Thoracic aorta (tissue), 2 donors: ENCODE data around the gene COA6. TPM values are rescaled to one million over a fixed set of nuclear protein-coding genes. Genes with fewer than 3 reads are reported as not detected.

ENCODE experiments used
- ATAC-seq: fragments of 150-250 bp; one replicate; pipeline ENCODE4 v1.8.0; 2017; ENCODE audit warnings: low read depth; ENCODE audit not compliant: insufficient number of reproducible peaks, low FRiP score
- DNase-seq: peaks from one replicate; pipeline ENCODE4 v3.0.0-alpha.2; 2020; ENCODE audit warnings: low spot score
- H3K27ac ChIP-seq, 2 donors: fragments of 200-600 bp; sonication (generic); 1 replicate in 1 of 2; 2 replicates in 1 of 2; pipeline ENCODE4 v1.5.1; 2016; ENCODE audit warnings: mild to moderate bottlenecking in 2 of 2, moderate library complexity in 2 of 2
- H3K27me3 ChIP-seq: fragments of 200-600 bp; sonication (generic); replicated peaks from 2 replicates; pipeline ENCODE4 v1.6.0; 2016; ENCODE audit warnings: mild to moderate bottlenecking; ENCODE audit not compliant: insufficient read depth
- H3K36me3 ChIP-seq: fragments of 200-600 bp; sonication (generic); one replicate; pipeline ENCODE4 v1.5.1; 2016
- H3K4me1 ChIP-seq, 2 donors: fragments of 200-600 bp; sonication (generic); 1 replicate in 1 of 2; 2 replicates in 1 of 2; pipeline versions ENCODE4 v1.5.1 to v1.6.0; 2016; ENCODE audit warnings: low read depth in 2 of 2, mild to moderate bottlenecking in 1 of 2; ENCODE audit not compliant: control insufficient read depth in 1 of 2
- H3K4me3 ChIP-seq: fragments of 200-600 bp; sonication (generic); 2 replicates; pipeline ENCODE4 v1.5.1; 2016; ENCODE audit warnings: mild to moderate bottlenecking
- H3K9me3 ChIP-seq: fragments of 200-600 bp; sonication (generic); 2 replicates; pipeline ENCODE4 v1.5.1; 2016
- CTCF ChIP-seq: fragments of 200-600 bp; sonication (generic); IDR thresholded peaks from one replicate; pipeline ENCODE4 v1.5.1; 2019; ENCODE audit warnings: antibody characterized with exemption
- total RNA-seq, 2 donors: library from RNA; depleted of rRNA; stranded (reverse); fragments of >200 nt; gene quantifications; one replicate each; pipeline versions ENCODE4 v1.1.0 to v1.2.3, GENCODE V29; 2016

COA6 gene
- total RNA-seq, 2 donors from 2014 or later = 3.4 TPM; not detected in 1

DNA sequence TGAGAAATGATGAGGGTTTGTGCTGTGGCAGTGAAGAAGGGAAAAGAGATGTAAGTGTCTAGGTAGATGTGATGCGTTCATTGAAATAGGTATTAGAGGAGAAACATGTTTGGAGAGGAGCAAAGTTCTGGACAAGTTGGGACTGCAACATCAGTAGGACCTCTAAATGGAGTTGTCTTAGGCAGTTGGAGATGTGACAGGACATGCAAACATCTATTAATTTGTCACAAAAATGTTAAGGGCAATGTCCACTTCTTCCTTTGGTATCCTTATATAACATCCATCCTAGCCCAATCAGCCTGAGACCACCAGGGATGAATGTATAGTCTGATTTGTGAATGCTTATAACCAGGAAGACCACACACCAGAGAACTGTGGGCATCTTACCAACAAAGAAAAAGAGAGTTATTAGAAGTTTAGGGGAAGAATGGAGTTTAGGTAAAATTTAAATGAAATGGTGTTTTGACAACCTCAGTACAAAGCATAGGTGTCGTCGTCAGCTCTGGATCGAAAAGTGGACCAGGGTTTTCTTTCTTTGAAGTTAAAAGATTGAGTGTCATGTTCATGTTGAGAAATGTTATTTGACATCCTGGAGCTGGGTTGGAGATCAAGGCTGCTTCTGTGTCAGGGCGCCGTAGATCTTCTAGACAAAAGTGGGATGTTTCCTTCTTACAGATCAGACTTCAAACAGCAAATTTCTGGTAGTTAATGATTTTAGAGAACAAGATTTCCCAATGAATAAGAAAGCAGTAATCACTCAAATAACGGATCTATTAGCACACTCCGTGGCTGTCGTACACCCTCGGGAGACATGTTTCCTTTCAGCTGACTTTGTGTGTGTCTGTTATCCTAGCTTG is 8.7 kb downstream of the COA6 start:
- DNase-seq (no peak), ATAC-seq (no peak)
- no peaks in the 10 kb centered on the region for H3K27me3 ChIP-seq
- no peak overlapping the region for H3K4me3 ChIP-seq
- no peaks in the 10 kb centered on the region for H3K4me1 ChIP-seq
- H3K27ac ChIP-seq = no peak overlapping the region
- TF ChIP-seq CTCF = no peak
- H3K9me3 ChIP-seq = no peaks in the 10 kb centered on the region
- H3K36me3 ChIP-seq = no peaks in the 10 kb centered on the region

- no peaks in the 10 kb centered on the region for H3K4me1 ChIP-seq
- no peaks in the 10 kb centered on the region for H3K27me3 ChIP-seq
- ATAC-seq (no peak), DNase-seq (no peak)
- H3K9me3 ChIP-seq = no peaks in the 10 kb centered on the region
- H3K27ac ChIP-seq = no peak overlapping the region
- no peak for TF ChIP-seq CTCF
- H3K4me3 ChIP-seq = no peak overlapping the region
- no peaks in the 10 kb centered on the region for H3K36me3 ChIP-seq
These were observed 12.9 kb downstream of the COA6 start for GRCh38 chr1:234386122-234386521.

GRCh38 chr1:234388094-234388493 is 14.8 kb downstream of the COA6 start:
- Histone ChIP-seq H3K36me3 (no peaks in the 10 kb centered on the region), H3K27ac (no peak overlapping the region)
- no peak for TF ChIP-seq CTCF

GRCh38 chr1:234393190-234393589 is 19.9 kb downstream of the COA6 start:
- TF ChIP-seq CTCF = no peak
- H3K27me3 ChIP-seq = no peaks in the 10 kb centered on the region
- H3K4me3 ChIP-seq = no peak overlapping the region
- no peak for DNase-seq
- no peak for ATAC-seq
- H3K4me1 ChIP-seq = no peaks in the 10 kb centered on the region
- H3K27ac ChIP-seq = no peak overlapping the region
- no peaks in the 10 kb centered on the region for H3K36me3 ChIP-seq
- no peaks in the 10 kb centered on the region for H3K9me3 ChIP-seq

More at GRCh38 chr1:234388094-234388493, 14.8 kb downstream of the COA6 start:
- no peak overlapping the region for H3K4me3 ChIP-seq
- ATAC-seq (no peak), DNase-seq (no peak)
- no peaks in the 10 kb centered on the region for H3K27me3 ChIP-seq
- no peaks in the 10 kb centered on the region for H3K4me1 ChIP-seq
- H3K9me3 ChIP-seq = no peaks in the 10 kb centered on the region

- TF ChIP-seq CTCF = no peak
- peaks cover 0 to 3% of the 10 kb centered on the region in 2 donors for H3K4me1 ChIP-seq
- ATAC-seq (no peak), DNase-seq (no peak)
- H3K4me3 ChIP-seq = no peak overlapping the region
- H3K9me3 ChIP-seq = no peaks in the 10 kb centered on the region
- no peaks in the 10 kb centered on the region for H3K27me3 ChIP-seq
- H3K36me3 ChIP-seq = no peaks in the 10 kb centered on the region
- H3K27ac ChIP-seq = no peak overlapping the region
These were observed 22.0 kb downstream of the COA6 start for GRCh38 chr1:234395297-234395696.
